ENCODE data around the gene KCTD2. TPM values are rescaled to one million over a fixed set of nuclear protein-coding genes. Genes with fewer than 3 reads are reported as not detected.

KCTD2 gene
- total RNA-seq, 1 donor from 2014 or later = 37.8 TPM

DNA sequence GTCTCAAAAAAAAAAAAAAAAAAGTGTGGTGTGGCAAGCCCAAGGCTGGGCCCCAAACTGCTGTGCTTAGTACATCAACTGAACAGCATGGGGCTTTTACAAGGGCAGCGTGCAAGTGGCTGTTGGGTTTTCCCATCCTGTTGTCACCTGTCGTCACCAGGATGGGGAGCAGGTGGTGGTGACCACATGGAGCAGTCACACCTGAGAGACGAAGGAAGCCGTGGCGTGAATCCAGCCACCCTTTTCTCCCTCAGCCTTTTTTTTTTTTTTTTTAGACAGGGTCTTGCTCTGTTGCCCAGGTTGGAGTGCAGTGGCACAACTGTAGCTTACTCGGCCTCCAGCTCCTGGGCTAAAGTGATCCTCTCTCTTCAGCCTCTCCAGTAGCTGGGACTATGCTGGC, 38.7 kb upstream of the KCTD2 start:
- no peaks in the 10 kb centered on the region for H3K9me3 Mint-ChIP-seq
- H3K27ac Mint-ChIP-seq (ENCODE audit: unreplicated experiment) = no peak overlapping the region
- H3K4me3 Mint-ChIP-seq = no peak overlapping the region
- peaks cover 19% of the 10 kb centered on the region for H3K4me1 Mint-ChIP-seq
- no peak for TF ChIP-seq CTCF (conservative IDR thresholded peaks at IDR 0.05)
- H3K27me3 Mint-ChIP-seq (ENCODE audit: low read depth) = no peaks in the 10 kb centered on the region
- no peaks in the 10 kb centered on the region for H3K36me3 Mint-ChIP-seq (ENCODE audit: low read depth)
- no peak for DNase-seq (ENCODE audit: low read depth, low spot score)

- no peaks in the 10 kb centered on the region for H3K9me3 Mint-ChIP-seq
- peaks cover 3% of the 10 kb centered on the region for H3K36me3 Mint-ChIP-seq (ENCODE audit: low read depth)
- peaks cover 26% of the 10 kb centered on the region for H3K4me1 Mint-ChIP-seq
- TF ChIP-seq CTCF (conservative IDR thresholded peaks at IDR 0.05) = no peak
- no peaks in the 10 kb centered on the region for H3K27me3 Mint-ChIP-seq (ENCODE audit: low read depth)
- peak overlapping the region; percentile 57 for H3K4me3 Mint-ChIP-seq
- no peak overlapping the region for H3K27ac Mint-ChIP-seq (ENCODE audit: unreplicated experiment)
- no peak for DNase-seq (ENCODE audit: low read depth, low spot score)
Observed at GRCh38 chr17:75009139-75009724, 37.8 kb upstream of the KCTD2 start.

GRCh38 chr17:75010683-75011400, 36.2 kb upstream of the KCTD2 start:
- no peak for DNase-seq (ENCODE audit: low read depth, low spot score)
- no peak for TF ChIP-seq CTCF (conservative IDR thresholded peaks at IDR 0.05)
- H3K4me1 Mint-ChIP-seq = peaks cover 30% of the 10 kb centered on the region
- no peaks in the 10 kb centered on the region for H3K9me3 Mint-ChIP-seq
- peak overlapping the region; percentile 97 for H3K4me3 Mint-ChIP-seq
- H3K27ac Mint-ChIP-seq (ENCODE audit: unreplicated experiment) = peak overlapping the region; percentile 98
- peaks cover 3% of the 10 kb centered on the region for H3K36me3 Mint-ChIP-seq (ENCODE audit: low read depth)
- no peaks in the 10 kb centered on the region for H3K27me3 Mint-ChIP-seq (ENCODE audit: low read depth)

DNA sequence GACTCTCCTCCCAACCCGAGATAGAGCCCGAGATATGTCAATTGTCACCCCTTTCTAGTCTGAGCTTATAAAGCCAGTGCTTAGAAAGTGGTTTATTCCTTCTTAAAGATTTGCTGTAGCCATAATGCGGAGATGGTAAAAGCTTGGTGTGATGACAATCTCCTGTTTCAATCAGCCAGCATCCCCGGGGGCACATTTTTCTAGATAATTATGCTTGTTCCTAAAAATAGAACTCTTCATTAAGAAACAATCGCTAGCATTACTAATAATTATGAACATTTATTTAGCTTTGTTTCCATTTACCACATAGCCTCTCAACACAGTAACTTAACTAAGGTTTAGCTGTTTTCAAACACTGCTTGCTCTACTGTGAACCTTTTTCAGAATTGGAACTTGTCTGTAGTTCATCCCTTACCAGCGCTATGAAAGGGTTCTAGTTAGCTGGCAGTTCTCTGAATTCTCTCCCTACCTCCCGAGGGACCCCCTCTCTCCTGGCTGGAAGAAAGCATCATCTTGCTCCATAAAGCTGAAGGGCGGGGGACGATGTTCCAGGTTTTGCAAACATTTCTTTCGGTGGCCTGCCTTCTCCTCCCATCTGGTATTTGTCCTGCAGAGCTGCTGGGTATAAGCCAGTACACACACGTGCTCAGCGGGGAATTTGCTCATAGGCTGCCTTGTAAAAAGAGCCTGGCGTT, 35.5 kb upstream of the KCTD2 start:
- Mint-ChIP-seq H3K4me1 (peaks cover 30% of the 10 kb centered on the region), H3K36me3 (ENCODE audit: low read depth) (peaks cover 3% of the 10 kb centered on the region), H3K9me3 (no peaks in the 10 kb centered on the region), H3K27me3 (ENCODE audit: low read depth) (no peaks in the 10 kb centered on the region), H3K4me3 (peak overlapping the region; percentile 97), H3K27ac (ENCODE audit: unreplicated experiment) (peak overlapping the region; percentile 98)
- no peak for DNase-seq (ENCODE audit: low read depth, low spot score)
- TF ChIP-seq CTCF (conservative IDR thresholded peaks at IDR 0.05) = no peak

DNA sequence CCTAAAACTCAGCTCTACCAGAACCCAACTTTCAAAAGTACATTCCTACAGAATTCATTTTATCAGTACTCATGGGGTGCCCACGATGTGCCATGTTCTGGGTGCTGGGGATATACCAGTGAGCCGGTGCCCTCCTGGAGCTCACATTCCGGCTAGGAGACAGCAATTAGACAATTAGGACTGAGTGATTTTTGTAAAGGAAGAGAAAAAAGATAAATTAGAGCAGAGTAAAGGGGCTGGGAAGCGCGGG, 35.0 kb upstream of the KCTD2 start:
- Mint-ChIP-seq H3K36me3 (ENCODE audit: low read depth) (peaks cover 3% of the 10 kb centered on the region), H3K27me3 (ENCODE audit: low read depth) (no peaks in the 10 kb centered on the region), H3K4me3 (peak overlapping the region; percentile 97), H3K9me3 (no peaks in the 10 kb centered on the region), H3K27ac (ENCODE audit: unreplicated experiment) (peak overlapping the region; percentile 98), H3K4me1 (peaks cover 30% of the 10 kb centered on the region)
- TF ChIP-seq CTCF (conservative IDR thresholded peaks at IDR 0.05) = no peak
- DNase-seq (ENCODE audit: low read depth, low spot score) = no peak
